ENCODE results near the gene MLLT1.

DNA sequence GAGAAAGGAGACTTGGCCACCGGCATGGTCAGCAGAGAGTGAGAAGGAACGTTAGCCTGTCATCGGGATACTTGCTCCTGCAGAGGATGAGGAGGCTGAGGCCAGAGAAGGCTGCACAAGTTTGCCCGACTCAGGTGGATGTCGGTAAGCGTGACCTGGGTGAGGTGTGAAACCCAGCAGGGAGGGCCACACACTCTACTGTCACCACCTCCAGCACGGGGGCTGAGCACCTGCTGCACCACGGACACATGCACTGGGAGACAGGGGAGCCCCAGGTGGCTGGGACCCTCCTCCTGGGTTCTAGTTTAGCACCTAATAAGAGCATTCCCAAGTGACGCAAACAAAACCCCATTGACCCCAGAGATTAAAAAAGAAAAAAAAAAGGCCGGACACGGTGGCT lies 17.3 kb downstream of the MLLT1 start:
- TF ChIP-seq POLR2A (IDR thresholded peaks at IDR 0.05) (no peak), CTCF (IDR thresholded peaks at IDR 0.05) (no peak)

All from stomach (tissue), 4 donors.